Measurements from ENCODE around the gene ATP11B.

ATP11B gene

DNA sequence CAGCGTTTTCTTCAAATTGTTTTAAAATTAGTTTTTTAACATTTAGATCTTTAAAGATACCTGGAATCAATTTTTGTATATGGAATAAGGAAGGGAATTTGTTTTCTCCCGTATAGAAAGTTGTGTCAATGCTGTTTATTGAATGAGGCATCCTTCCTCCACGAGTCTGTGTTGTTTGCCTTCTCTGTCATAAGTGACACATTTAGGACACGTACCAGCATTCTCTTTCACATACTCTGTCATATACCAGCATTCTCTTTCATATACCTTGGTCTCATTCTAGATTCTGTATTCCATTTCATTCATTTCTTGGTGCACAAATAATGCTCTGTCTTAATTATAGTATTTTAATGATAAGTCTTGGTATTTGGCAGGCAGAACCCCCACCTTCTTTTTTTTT, 10.3 kb downstream of the ATP11B start:
- H3K4me3 ChIP-seq (ENCODE audit: low read length): no peak overlapping the region
- no peak for TF ChIP-seq CTCF (conservative IDR thresholded peaks at IDR 0.05; ENCODE audit: low read length)

GRCh38 chr3:182807061-182807460, 13.8 kb downstream of the ATP11B start:
- no peak overlapping the region for H3K4me3 ChIP-seq (ENCODE audit: low read length)
- TF ChIP-seq CTCF (conservative IDR thresholded peaks at IDR 0.05; ENCODE audit: low read length): no peak
- no peak for DNase-seq (ENCODE audit: low read depth)

More for the DNA sequence above, 10.3 kb downstream of the ATP11B start:
- DNase-seq (ENCODE audit: low read depth): no peak

- TF ChIP-seq CTCF (conservative IDR thresholded peaks at IDR 0.05; ENCODE audit: low read length): no peak
- no peak overlapping the region for H3K4me3 ChIP-seq (ENCODE audit: low read length)
Measured at GRCh38 chr3:182808041-182808770, 14.9 kb downstream of the ATP11B start.

GRCh38 chr3:182809531-182809930, 16.2 kb downstream of the ATP11B start:
- no peak overlapping the region for H3K4me3 ChIP-seq (ENCODE audit: low read length)
- DNase-seq (ENCODE audit: low read depth): peak; percentile 35
- TF ChIP-seq CTCF (conservative IDR thresholded peaks at IDR 0.05; ENCODE audit: low read length): no peak

More at GRCh38 chr3:182808041-182808770, 14.9 kb downstream of the ATP11B start:
- peak; percentile 49 for DNase-seq (ENCODE audit: low read depth)

DNA sequence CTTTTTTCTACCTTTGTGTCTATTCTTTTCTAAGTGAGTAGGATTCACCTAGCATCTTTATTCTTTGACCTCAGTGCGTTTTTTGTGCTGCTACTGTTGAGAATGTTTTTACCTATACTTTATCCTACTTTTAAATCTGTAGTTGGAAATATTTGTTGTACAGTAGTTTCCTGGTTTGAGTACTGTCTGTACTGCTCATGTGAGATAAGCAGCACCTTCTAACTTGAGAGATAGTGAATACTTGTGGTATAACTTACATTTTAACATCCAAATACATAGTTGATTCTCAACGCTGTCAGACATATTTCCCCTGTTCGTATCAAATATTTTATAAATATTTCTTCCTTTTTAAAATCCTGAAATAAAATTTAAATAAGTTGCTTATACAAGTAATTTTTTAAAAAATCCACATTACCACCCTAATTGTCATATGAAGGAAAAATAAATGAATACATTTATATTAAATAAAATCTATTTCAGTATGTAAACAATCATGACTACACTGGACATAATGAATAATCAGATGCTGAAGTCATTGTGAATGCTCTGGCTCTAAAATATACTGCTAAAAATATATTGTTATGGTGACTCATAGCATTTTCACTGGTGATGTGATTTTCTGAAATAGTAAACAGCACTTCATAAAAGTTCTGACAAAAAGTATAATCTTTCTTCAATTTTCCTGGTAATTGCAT, 17.4 kb downstream of the ATP11B start:
- no peak for DNase-seq (ENCODE audit: low read depth)
- H3K4me3 ChIP-seq (ENCODE audit: low read length): no peak overlapping the region
- TF ChIP-seq CTCF (conservative IDR thresholded peaks at IDR 0.05; ENCODE audit: low read length): no peak

GRCh38 chr3:182811269-182811596, 17.9 kb downstream of the ATP11B start:
- no peak overlapping the region for H3K4me3 ChIP-seq (ENCODE audit: low read length)
- TF ChIP-seq CTCF (conservative IDR thresholded peaks at IDR 0.05; ENCODE audit: low read length): no peak
- DNase-seq (ENCODE audit: low read depth): no peak

DNA sequence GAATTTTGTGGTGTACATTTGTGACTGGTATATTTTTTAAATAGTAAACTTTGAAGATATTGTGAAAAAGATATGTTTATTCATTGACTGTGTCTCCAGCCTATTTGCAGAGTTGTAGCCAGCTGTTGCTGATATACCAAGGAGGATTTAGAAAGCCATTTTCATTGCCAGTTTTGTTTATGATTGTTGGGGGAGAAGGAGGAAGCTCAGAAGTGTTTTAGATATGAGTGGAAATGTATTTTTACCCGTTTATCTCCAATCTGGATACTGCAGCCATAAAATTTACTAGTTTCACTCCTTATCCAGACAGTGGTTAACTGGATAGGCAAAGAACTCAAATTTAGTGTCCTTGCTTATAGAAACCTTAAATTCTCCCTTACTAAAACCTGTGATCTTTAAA, 18.8 kb downstream of the ATP11B start:
- H3K4me3 ChIP-seq (ENCODE audit: low read length): no peak overlapping the region
- no peak for TF ChIP-seq CTCF (conservative IDR thresholded peaks at IDR 0.05; ENCODE audit: low read length)

More for the DNA sequence above, 18.8 kb downstream of the ATP11B start:
- DNase-seq (ENCODE audit: low read depth): no peak
